Ishikawa (cell line): ENCODE measurements around the gene FERMT3.
A peak's percentile ranks its signal among the peaks of the same experiment; 100 is the strongest.

Source experiments
- CEBPB ChIP-seq: IDR thresholded peaks from 2 replicates; pipeline ENCODE4 v1.6.1; 2012
- CREB1 ChIP-seq: IDR thresholded peaks from 2 replicates; pipeline ENCODE4 v1.6.1; 2012; ENCODE audit warnings: low read depth
- EGR1 ChIP-seq: IDR thresholded peaks from 2 replicates; pipeline ENCODE4 v1.6.1; 2012
- EP300 ChIP-seq: IDR thresholded peaks from 2 replicates; pipeline ENCODE4 v1.6.1; 2012; ENCODE audit warnings: borderline replicate concordance
- FOXM1 ChIP-seq: IDR thresholded peaks from 2 replicates; pipeline ENCODE4 v1.6.1; 2012; ENCODE audit warnings: low read depth, borderline replicate concordance
- RAD21 ChIP-seq: IDR thresholded peaks from 2 replicates; pipeline ENCODE4 v1.6.1; 2012; ENCODE audit warnings: low read depth
- TAF1 ChIP-seq: IDR thresholded peaks from 2 replicates; pipeline ENCODE4 v1.6.1; 2012; ENCODE audit warnings: low read depth, mild to moderate bottlenecking
- TCF12 ChIP-seq: IDR thresholded peaks from 2 replicates; pipeline ENCODE4 v1.6.1; 2012; ENCODE audit warnings: low read depth
- YY1 ChIP-seq: IDR thresholded peaks from 2 replicates; pipeline ENCODE4 v1.6.1; 2012; ENCODE audit warnings: low read depth
- ZBTB7A ChIP-seq: IDR thresholded peaks from 2 replicates; pipeline ENCODE4 v1.6.1; 2012; ENCODE audit warnings: low read depth
- TF ChIP-seq, protein P1 (sequence below): IDR thresholded peaks from 2 replicates; pipeline ENCODE4 v1.6.1; 2012; ENCODE audit warnings: low read depth, mild to moderate bottlenecking
- TF ChIP-seq, protein P2 (sequence below): IDR thresholded peaks from 2 replicates; pipeline ENCODE4 v1.6.1; 2012

DNA sequence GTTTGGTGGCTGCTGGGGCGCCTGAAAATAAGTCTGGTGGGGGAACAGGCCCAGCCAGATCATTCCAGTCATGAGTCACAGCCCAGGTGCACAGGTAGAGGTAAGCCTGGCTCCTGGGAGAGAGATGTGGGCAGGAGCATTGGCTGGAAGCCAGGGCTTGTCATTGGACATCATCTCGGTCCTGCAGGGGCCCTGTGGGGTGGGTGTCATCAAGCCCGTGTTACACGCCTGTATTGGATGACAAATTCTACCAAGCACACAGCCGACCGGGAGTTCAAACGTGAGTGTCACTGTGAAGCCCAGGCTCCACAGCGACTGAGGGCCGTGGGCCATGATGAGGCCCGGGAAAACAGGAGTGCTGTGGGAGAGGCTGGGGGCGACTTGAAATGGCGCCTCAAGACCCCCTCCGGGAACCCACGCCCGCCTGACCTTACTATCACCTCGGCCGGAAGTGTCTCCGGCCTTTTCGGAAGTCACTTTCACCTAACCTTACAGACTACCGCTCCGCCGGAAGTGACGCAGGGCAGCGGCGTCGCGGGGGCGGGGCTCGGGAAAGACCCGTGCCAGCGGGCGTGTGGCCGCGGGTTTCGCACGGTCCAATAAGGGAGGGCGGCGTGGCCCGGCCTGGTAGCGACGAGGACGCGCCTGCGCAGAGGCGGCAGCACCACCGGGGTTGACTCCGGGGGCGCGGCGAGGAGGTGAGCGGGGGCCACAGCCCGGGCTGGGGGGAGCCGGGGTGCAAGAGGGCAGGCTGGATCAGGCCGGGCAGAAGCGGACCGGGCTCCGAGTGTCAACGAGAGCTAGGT is 34.1 kb downstream of the FERMT3 start, which contains the start of gene FKBP2:
- TF ChIP-seq EP300, result peak; percentile 50; the same call in 1 of the 2 replicates
- TF ChIP-seq EGR1, result peak; percentile 31; the same call in 1 of the 2 replicates
- TF ChIP-seq, protein P1, sequence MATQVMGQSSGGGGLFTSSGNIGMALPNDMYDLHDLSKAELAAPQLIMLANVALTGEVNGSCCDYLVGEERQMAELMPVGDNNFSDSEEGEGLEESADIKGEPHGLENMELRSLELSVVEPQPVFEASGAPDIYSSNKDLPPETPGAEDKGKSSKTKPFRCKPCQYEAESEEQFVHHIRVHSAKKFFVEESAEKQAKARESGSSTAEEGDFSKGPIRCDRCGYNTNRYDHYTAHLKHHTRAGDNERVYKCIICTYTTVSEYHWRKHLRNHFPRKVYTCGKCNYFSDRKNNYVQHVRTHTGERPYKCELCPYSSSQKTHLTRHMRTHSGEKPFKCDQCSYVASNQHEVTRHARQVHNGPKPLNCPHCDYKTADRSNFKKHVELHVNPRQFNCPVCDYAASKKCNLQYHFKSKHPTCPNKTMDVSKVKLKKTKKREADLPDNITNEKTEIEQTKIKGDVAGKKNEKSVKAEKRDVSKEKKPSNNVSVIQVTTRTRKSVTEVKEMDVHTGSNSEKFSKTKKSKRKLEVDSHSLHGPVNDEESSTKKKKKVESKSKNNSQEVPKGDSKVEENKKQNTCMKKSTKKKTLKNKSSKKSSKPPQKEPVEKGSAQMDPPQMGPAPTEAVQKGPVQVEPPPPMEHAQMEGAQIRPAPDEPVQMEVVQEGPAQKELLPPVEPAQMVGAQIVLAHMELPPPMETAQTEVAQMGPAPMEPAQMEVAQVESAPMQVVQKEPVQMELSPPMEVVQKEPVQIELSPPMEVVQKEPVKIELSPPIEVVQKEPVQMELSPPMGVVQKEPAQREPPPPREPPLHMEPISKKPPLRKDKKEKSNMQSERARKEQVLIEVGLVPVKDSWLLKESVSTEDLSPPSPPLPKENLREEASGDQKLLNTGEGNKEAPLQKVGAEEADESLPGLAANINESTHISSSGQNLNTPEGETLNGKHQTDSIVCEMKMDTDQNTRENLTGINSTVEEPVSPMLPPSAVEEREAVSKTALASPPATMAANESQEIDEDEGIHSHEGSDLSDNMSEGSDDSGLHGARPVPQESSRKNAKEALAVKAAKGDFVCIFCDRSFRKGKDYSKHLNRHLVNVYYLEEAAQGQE, result no peak
- no peak for TF ChIP-seq YY1
- TF ChIP-seq FOXM1, result peak; percentile 91
- TF ChIP-seq RAD21, result no peak
- TF ChIP-seq CEBPB, result 0 out of 2 replicates have a peak, but pooled peaks have one; percentile 22
- peak; percentile 76; the same call in 1 of the 2 replicates for TF ChIP-seq ZBTB7A
- TF ChIP-seq CREB1, result peak; percentile 87
- TF ChIP-seq TCF12, result peak; percentile 88
- TF ChIP-seq TAF1, result peak; percentile 88
- TF ChIP-seq, protein P2, sequence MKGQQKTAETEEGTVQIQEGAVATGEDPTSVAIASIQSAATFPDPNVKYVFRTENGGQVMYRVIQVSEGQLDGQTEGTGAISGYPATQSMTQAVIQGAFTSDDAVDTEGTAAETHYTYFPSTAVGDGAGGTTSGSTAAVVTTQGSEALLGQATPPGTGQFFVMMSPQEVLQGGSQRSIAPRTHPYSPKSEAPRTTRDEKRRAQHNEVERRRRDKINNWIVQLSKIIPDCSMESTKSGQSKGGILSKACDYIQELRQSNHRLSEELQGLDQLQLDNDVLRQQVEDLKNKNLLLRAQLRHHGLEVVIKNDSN, result peak; percentile 41; the same call in 1 of the 2 replicates
